Fibroblast of skin of right quadriceps (primary cell): ENCODE measurements around the gene CMTM8.

Experiments used
- DNase-seq: peaks from one replicate; pipeline ENCODE4 v3.0.0-alpha.2; 2013

CMTM8 gene

DNA sequence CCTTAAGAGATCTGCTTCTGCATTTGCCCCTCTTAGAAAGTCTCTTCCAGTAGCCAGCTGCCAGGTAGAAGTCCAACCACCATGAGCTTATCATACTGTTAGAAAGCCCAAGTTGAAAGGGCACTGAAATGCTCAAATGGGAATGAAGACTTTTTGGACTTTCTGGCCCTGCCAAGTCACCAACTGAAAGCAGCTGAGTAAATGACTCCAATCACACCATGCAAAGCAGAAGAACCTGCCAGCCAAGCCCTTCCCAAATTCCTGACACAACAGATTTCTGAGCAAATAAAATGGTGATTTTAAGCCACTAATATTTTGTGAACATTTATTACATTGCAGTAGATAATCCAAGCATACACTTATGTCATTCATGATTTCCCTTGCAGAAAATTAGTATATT lies 2.1 kb upstream of the CMTM8 start:
- no peak for DNase-seq

DNA sequence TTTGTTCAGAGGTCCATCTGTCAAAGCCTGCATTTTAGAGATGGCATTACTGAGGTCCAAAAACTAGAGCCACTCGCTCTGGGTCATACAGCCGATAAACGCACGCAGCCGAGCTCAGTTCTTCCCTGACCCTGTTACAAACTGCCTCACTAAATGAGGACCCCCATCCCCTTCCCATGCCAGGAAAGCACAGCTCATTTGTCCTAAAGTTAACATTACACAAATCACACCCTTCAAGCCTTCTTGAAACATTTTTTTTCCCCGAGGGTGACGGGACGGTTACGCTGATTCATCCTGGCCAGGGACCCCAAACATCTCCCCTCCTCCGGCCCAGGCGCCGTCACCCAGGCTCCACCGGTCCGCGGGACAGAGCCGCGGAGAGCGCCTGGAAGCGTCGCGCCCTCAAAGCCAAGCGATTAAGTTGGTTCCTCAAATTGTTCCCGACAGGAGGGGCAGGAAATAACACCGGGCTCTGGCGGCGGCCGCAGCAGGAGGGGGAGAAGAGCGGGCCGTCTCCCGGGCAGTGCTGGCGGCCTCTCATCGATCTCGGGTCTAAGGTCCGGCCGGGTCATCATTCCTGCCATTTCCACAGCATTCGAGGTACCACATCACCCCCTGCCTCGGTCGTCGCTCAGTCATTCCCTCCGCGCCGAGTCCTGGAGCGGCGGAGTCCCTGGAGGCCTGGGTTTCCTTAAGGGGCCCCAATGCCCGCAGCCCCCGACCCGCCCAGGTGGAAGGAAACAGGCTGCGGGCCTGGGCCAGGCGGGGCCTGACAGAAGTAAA lies 619 bp upstream of the CMTM8 start:
- no peak for DNase-seq

DNA sequence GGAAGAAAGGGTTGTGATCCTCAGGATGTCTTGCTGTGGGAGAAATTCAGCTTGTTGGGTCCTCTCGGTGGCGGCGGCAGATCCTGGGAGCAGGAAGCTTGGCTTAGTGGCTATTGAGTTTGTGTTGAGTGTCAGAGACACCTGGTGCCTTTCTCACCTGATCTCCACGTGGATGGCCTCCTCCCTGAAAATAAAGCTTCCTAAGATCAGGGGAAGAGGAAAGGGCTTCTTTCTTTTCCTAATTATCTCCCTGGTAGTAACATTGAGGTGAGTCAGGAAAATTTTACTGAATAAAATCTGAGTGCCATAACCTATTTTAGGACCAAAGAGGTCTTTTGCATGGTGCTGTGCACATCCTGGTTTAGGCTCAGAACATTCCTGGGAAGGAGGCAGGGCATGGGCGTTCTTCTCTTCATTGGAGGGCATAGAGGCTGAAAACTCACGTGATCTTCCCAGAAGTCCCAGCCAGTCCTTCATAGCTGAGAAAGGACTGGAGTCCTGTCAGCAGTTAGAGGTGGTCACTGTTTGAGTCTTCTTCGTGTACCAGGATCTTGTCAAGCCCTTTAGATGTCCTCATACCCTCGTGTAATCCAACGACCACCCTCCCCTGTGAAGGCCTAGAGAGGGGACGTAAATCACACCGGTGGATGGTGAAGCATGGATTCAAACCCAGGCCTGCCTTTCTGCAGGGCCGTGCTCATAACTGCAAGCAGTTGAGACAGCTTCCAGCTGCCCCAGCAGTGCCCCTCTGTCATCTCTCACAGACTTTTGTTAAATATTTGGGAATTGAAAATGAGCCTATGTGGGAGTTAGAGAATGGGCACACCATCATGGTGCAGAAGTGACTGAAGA lies 1.1 kb downstream of the CMTM8 start:
- no peak for DNase-seq

DNA sequence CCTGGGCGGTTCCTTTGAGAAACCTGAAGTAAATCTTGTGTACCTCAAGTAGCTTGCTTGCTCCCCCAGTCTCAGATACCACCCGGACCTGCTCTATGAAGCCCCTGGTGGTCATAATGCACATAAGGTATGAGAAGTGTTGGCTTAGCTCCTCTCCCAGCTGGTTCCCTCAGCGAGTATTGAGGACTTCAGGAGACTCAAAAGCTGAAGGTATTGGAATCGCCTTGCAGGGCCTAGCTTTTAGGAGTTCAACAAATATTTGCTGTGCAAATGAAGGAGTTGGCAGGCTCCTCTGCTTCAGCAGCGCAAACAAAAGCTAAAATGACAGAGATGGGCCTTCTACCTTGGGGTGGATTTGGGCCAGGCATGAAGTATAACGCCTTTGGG lies 1.7 kb downstream of the CMTM8 start:
- peak; percentile 15 for DNase-seq

DNA sequence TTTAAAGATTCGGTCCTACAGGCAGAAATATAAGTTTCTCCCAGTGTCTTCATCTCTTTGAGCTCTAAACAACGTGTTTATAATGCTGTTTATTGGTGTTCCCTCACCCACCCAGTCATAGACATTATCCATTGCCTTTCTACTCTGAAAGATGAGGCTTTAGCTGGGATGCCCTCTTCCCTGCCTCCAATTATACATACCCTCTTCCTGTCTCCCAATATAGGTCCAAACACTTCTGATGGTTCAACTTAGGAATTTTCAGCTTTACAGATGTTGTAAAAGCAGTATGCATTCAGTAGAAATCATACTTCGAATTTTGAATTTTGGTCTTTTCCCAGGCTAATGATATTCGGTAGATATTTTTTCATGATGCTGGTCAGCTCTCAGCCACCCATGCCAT lies 2.6 kb downstream of the CMTM8 start:
- DNase-seq: no peak

DNA sequence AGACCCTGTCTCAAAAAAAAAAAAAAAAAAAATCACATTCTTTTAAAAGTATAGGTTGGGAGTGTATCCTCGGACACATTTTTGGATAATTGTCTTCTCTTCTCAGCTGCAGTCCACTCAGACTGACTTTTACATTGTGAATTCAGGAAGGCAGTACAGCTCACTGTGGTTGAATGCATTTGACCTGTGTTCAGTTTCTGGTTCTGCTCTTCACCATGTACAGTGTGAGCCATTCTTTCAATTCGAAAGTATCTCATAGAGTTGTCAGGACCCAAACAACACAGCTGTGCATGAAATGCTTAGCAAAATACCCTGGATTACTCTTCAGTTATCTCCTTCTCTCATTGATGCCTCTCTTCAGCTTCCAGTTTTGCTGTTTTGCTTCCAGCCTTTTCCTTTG lies 5.0 kb downstream of the CMTM8 start:
- no peak for DNase-seq

DNA sequence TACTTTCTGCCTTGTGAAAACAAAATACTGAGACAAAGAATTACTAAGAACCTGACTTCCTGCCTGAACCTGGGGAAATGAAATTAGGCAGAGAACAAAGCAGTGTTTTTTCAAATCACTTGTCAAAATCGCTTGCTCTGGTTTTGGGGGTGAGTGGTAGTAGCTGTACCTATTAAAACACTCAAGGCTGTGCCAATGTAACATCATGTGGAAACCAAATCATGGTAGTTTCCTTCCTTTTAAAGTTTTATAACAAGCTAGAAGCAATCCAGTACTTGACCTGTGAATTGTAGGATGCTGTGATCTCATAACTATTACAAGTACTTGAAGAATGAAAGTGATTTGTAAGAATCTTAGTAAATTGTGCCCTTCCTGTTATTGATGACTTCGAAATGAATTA lies 6.7 kb downstream of the CMTM8 start:
- DNase-seq: no peak

DNA sequence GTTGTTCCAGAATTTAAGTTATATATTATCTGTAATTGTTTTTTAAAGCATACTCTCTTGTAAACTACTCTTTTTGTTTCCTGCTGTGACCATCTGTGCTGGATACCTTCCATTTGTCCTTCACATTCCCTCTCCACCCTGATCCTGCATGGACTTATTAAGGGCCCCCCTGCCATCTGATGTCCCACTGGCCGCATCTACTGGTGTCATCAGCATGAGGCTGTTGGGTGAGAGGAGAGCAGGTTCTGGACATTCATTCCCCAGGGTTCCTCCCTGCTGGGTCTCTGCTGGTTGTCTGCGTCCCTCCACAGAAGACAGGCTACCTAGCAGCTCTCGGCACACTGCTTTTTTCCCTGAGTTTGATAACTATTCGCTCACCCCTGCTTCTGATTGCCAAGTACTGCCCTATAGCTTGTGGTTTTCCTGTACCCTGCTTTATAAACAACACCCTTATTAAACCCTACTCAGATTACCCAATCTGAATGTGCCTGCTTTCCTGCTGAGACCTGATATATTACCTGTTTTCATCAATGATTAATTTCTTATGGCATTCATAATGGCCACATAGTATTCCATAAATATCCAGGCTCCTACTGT lies 7.7 kb downstream of the CMTM8 start:
- no peak for DNase-seq

DNA sequence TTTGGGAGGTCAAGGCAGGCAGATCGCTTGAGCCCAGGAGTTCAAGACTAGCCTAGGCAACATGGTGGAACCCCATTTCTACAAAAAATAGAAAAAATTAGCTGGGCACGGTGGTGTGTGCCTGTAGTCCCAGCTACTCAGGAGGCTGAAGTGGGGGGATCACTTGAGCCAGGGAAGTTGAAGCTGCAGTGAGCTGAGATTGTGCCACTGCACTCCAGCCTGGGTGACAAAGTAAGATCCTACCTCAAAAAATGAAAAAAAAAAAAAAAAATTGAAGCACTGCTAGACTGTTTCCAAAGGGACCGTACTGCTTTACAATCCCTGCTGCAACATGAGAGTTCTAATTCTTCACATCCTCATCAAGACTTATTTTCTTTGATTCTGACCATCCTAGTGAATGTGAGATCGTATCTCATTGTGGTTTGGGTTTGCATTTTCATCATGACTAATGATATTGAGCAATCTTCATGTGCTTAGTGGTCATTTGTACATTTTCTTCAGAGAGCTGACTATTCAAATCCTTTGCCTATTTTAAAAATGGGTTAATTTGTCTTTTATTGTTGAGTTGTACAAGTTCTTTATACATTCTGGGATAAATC lies 10.8 kb downstream of the CMTM8 start:
- peak; percentile 89 for DNase-seq

DNA sequence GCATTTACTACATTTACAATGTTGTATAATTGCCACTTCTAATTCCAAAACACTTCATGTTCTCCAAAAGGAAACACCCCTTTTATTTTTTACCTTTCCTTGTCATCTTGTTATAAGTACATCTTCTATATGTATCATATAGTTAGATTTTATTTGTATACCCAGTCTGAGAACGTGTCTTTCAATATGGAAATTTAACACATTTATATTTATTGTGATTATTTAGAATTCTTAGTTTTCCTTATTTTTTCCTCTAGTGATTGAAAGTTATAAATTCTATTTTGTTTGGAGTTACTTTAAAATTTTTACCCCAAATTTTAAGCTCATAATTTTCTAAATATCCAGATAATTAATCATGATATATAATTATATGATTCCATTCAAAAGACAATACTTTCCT lies 15.8 kb downstream of the CMTM8 start:
- DNase-seq: no peak

DNA sequence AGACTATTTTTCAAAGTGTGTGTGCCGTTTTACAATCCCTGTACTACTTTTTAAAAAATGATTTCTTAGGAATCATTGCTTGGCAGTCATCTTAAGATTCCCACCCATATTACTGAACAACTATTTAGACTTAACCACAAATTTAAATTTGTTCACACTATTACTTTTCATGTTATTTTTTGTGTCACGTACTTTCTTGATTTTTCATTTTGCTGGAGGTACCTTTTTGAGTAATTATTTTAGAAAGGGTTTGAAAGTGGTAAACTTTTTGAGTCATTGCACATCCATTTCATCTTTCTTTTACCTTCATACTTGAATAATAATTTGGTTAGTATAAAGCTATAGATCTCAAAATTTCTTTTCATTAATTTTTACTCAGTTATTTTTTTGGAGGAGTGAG lies 16.9 kb downstream of the CMTM8 start:
- DNase-seq: no peak

DNA sequence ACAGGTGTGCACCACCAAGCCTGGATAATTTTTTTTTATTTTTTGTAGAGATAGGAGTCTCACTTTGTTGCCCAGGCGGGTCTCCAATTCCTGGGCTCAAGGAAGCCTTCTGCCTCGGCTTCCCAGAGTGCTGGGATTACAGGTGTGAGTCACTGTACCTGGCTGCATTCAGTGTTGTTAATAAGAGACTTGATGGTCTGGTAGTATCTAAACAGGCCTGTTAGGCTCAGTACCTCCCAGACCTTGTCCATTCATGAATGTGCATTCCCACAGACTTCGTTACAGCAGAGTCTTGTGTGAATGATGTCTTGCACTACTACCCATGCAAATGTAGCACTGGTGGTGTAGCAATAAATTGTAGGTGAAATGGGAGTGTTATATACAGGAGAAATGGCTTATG lies 17.7 kb downstream of the CMTM8 start:
- DNase-seq: no peak

DNA sequence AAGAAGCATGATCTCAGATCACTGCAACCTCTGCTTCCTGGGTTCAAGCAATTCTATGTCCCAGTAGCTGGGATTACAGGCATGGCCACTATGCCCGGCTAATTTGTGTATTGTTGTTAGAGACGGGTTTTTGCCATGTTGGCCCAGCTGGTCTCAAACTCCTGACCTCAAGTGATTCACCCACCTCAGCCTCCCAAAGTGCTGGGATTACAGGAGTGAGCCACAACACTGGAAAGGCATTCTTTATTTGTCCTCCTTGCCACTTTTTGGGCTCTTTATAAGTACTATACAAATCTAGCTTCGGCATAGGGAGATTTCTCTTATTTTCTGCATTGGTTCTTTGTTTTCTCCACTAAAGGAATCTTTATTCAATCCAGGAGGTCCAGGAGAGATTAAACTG lies 18.6 kb downstream of the CMTM8 start:
- no peak for DNase-seq

DNA sequence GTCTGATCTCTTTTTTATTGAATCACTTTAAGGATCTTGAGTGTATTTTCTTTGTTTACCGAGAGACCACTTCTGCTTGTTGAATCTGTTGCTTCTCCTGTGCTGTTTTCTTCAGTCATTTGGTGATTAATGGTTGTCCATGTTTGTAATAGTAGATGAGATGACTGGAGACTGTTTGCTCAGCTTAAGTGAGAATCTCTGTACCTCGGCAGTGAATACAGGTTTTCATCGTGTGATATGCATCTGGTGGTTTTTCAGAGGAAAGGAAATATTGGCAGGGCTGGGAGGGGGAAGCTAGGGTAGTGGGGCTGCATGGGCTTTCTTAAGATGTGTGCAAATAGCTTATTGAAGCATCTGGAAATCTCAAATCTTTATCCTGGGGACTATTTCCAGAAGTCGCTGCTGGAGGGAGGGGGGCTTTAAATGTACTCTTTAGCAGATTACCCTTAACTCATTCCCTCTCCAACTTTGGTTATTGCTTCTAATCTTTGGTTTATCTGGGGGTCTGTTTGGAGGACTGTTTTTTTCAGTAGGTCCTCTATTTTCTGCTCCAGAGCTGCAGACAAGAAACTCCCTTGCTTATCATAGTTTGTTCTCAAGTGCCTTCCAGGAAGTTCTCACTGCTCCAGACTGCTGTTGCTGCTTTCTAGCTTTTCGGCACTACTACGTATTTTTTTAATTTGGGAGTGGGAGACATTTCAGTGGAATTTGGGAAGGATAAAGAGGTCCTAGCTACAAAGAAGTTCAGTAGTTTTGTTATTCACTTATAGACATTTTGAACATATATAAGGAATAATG lies 19.4 kb downstream of the CMTM8 start:
- DNase-seq: no peak

DNA sequence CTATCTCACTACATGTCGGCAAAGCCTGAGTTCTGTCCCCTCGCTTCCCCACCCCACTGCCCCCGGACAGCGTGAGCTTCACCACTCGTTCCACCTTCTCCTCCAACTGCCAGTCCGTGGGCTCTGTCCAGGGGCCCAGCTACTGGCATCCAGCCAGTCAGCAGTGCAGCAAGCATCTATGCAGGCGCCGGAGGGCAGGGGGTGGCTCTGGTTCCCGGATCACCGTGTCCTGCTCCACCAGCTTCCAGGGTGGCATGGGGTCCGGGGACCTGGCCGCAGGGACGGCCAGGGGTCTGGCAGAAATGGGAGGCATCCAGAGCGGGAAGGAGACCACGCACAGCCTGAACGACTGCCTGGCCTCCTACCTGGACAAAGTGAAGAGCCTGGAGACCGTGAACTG lies 20.4 kb downstream of the CMTM8 start:
- no peak for DNase-seq

DNA sequence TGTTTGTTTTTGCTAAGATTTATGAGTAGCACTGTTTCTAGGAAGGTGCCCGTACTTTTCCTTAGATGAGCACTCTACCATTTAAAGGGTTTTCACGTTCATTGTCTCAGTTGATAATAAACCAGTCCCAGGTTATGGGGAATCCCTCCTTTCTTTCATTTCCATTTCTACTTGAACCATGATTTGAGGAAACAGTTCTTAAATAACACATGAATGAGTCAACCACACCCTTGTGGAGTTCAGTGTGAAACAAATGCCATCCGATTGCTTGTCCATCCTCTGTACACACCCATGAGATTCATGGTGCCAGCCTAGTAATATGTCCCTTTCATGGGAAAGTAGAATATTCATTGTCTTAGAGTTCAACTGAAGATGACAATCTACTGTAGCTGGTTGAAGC lies 23.1 kb downstream of the CMTM8 start:
- DNase-seq: no peak

DNA sequence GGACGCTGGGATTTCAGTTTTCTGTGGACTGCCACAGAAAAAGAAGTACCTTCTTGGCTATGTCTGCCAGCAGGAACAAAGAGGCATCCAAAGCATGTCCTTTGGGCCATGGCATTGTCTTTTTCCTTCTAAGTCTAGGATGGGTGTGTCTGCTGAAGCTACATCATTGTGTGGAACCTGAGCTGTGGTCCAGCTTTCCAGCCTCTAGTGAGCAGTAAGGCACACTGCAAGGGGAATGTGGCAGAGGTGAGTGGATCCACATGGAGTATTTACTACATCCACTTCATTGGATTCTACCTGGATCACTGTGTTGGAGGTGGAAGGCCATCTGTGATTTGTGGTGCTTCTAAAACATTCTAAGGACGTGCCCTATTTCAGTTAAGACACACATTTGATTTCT lies 23.7 kb downstream of the CMTM8 start:
- DNase-seq: no peak

DNA sequence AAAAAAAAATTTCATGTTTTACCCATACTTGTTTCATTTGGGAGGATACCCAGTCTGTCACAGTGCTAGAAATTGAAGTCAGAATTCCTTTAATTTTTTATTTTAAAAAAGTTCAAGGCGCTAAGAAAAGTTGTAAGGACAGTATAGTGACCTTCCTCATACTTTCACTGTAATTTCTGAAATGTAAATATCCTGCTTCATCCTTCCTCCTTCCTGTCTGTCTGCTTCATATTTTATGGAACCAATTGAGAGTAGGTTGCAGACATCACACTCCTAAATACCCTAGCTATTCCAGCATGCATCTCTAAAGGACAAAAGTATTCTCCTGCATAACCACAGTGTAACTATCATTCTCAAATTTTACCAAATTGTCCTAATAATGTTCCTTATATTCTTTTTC lies 35.8 kb downstream of the CMTM8 start:
- DNase-seq: no peak

DNA sequence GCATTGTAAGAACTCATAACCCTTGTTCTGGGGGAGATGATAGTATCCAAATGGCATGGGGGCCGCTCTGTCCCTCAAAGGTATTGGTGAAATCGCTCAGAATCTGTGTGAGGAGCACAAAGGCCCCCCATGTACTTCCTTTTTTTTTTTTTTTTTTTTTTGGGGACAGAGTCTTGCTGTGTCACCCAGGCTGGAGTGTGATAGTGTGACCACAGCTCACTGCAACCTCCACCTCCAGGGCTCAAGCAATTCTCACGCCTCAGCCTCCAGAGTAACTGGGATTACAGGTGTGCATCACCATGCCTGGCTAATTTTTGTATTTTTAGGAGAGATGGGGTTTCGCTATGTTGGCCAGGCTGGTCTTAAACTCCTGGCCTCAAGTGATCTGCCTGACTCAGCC lies 37.0 kb downstream of the CMTM8 start:
- DNase-seq: no peak

DNA sequence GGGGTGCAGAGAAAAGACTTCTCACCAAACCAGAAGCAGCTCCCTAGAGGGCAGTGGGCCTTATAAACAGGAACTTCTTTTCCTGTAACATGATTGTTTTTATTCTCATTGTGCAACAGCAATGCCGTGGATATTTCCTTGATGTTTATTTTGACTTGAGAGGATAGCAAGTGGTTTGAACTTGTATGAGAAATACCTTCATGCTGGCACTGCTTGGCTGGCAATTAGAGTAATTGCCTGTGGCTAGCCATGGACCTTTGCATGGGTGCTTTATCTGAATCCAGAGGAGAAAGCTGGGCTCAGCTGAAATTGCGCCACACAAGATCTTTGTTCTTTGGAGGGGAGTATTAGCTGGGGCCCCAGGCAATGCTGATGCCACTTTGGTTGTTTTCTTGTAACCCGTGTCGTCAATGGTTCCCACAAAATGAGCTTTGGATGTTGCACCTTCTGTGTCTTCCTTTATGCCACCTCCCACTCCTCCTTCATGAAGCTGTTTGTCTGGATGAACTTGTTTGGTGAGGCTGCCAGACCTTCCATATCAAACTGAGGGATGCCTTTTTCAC lies 37.9 kb downstream of the CMTM8 start:
- no peak for DNase-seq

DNA sequence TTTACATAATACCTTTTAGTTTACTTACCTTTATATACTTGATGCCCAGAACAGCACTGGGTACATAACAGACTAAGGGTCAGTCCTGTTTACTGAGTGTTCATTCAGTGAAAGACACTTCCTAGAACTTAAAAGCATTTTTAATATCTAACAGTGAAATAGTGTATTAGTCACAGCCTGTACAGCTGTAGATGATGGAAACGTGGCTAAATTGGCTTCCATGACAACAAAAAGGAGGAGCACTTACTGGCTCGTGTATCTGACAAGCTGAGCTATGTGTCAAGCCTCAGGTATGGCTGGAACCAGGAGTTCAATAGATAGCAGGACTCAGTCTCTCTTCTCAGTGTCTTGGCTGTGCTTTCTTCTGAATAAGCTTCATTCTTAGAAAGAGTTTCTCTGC lies 40.2 kb downstream of the CMTM8 start:
- no peak for DNase-seq

DNA sequence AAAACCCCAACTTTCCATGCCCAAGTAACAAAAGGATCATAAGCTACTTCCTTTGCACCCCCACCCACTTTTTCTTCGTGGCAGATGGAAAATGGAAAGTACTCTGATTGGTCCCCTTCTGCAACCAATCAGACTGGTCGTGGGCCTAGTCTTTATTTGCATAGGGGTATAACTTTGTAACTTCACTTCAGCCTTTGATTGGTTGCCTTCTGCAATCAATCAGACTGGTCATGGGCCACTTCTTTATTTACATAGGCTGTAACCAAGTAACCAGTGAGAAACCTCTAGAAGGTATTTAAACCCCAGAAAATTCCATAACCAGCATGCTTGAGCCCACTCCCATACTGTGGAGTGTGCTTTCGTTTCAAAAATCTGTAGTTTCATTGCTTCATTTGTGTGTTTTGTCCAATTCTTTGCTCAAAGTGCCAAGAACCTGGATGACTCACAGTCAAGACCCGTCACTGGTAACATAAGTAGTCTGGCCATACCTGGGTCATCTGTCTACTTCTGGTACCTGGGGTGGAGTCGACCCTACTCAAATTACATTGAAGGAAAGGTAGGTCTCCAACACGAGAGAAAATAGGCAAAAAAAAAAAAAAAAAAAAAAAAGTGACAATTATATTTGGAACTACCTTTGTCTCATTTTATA lies 41.9 kb downstream of the CMTM8 start:
- DNase-seq: no peak
